Measurements from ENCODE around the gene FEN1.

FEN1 gene

DNA sequence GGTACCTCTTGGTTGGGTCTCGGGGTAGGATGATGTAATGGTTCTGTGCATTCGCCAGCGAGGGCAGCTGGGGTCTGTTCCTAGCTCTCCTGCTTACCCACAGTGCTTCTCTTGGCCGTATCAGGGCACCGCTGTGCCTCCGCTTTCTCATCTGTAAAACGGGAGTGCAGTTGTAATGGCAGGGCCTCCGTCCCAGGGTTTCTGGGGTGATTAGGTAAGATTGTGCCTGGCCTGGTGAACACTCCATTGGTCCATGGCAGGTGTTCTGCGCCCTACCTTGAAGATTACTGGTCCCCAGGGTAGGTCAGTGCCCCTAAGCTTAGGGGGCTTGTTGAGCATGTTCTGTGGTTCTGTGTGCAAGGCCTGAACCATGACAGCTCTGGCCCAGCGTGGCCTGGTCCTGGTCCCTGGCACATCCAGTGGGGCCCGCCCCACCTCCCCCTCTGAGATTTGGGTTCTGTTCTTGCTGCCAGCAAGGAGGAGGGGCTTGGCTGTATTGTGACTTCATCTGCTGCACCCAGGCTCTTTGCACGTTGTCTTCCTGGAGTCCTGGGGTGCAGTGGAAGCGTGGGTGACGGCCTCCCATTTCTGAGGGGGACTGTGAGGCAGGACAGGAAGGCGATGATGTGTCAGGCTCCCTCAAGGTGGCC, 35.4 kb upstream of the FEN1 start:
- DNase-seq (ENCODE audit: low read depth), result no peak

DNA sequence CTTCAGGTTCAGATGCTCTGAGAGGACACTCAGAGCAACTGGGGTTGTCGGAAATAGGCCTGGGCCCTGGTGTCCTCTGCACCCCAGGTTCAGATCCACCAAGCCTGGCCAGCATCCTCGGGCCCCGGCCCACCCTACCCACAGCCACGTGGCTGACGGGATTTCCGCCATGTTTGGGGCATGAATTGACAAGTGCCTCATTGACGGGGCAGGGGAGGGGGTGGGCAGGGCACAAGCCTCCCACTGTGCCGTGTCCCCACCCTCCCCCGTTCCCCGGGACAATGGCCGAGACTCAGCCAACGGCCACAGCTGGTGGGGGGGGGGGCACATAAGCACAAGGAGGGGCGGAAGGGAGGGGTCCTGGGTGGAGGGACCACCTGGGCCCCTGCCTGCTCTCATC, 31.8 kb upstream of the FEN1 start:
- no peak for DNase-seq (ENCODE audit: low read depth)

DNA sequence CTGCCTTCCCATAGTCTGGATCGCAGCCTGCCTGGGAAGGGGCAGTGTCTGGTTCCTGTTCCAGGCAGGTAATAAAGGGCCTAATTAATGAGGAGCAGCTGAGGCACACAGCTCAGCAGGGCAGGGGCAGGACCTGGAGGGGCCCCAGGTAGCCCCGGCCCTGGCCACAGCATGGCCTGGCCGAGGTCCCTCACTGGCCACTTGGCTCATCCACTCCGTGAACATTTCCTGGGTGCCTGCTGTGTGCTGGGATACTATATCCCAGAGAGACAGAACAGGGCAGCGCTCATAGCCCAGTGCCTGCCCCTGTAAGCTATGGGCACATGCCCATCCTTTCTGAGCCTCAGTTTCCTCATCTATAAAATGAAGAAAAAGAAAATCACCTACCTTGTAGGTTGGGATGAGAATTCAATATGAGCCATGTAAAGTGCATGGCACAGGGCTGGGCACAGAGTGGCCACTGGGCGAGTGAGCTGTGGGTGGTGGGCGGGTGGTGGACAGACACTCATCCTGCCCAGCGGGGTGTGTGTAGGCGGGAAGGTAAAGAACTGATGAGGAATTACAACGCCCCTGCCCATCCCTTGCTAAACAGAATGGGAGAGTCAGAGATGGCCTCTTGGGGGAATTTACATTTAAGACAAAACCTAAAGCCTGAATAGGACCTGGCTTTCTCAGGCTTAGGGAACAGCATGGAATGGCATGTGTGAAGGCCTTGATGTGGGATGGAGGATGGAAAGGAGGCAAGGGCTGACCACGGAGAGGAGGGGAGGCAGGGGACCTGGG, 31.1 kb upstream of the FEN1 start:
- DNase-seq (ENCODE audit: low read depth), result no peak

DNA sequence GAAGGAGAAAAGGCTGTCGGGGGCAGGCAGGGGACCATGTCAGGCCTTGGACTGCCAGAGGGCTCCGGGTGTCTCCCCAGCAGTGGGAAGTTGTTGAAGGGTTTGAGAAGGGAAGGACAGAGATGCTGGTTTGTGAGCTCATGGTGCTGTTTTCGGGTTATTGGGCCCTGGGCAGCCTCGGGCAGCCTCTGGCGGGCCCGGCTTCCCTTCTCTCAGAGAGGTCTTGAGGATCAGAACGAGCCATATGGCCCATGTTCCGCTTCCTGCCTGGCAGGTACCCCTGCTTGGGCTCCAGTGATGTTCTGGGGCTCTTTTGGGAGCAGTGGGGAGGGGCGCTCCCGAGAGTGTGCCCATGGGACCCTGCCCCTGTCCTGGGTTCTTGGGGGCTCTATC, 30.5 kb upstream of the FEN1 start:
- DNase-seq (ENCODE audit: low read depth), result no peak

DNA sequence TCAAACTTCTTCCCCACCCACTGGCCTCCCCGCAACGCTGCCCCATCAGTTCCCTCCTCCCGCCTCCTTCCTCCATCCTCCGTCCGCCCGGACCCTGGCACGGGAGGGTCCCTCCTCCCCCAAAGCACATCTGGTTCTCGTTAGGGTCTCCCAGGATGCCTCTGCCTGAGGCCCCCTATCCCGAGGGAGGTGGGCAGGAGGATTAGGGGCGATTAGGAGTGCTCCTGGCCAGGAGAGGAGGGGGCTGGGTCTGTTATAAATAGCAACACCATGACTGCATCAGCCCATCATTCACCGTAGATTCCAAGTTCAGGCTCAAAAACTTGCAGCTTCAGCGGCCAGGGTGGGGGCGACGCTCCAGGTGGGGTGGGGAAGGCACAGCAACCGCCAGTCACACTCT, 29.9 kb upstream of the FEN1 start:
- no peak for DNase-seq (ENCODE audit: low read depth)

DNA sequence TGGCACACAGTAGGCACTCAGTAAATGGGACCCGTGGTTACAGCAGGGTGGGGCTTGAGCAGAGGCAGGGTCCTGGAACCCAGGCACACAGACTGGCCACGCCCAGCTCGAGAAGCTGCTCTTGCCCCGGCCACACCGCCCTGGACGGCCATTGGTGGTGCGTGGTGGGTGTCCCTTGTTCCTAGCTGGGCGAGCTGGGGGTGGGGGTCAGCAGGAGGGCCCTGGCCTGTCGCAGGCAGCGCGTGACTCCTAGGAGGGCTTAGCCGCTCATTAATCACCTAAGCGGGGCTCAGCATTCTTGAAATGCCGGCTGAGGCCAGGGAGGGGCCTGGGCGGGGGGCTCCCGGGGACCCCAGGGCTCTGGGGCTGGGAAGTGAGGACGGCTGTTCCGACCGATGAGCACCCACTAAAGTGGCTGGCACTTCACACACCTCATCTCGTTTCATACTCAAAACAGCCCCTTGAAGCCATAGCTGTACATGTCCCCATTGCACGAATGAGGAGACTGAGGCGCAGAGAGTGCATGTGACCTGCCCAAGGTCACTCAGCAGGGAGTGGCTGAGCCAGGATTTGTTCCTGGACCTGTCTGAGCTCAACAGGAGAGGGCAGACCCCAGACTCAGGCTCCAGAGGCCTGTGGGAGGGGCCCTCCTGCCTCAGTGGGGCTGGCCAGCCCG, 28.6 kb upstream of the FEN1 start:
- DNase-seq (ENCODE audit: low read depth), result no peak

DNA sequence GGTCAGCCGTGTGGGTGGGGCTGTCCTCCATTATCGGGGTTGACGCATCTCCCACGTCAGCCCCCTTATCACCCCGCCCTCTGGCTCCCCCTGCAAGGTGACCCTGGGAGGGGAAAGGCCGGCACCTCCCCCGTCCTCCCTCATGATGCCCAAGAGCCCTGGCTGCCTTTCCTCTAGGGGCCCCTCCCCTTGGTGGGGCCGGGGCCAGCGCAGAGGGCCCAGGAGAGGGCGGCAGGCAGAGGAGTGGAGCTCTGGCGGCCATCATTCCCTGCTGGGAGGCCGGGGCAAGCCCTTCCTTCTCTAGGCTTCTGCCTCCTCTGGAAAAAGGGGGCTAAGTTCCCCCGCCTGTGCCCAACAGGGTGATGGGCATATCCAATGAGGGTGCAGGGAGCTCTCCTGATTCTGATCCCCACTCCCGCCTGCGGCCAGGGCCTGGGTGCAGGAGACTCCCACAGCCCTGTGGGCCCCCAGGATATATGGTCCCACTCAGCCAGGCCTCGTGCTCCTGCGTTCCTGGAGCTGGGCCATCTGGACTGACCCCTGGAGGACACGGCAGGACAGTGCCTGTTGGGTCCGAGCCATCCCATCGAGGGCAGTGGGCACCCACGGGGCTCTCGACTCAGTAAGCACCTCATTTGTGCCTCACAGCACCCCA, 28.0 kb upstream of the FEN1 start:
- no peak for DNase-seq (ENCODE audit: low read depth)

DNA sequence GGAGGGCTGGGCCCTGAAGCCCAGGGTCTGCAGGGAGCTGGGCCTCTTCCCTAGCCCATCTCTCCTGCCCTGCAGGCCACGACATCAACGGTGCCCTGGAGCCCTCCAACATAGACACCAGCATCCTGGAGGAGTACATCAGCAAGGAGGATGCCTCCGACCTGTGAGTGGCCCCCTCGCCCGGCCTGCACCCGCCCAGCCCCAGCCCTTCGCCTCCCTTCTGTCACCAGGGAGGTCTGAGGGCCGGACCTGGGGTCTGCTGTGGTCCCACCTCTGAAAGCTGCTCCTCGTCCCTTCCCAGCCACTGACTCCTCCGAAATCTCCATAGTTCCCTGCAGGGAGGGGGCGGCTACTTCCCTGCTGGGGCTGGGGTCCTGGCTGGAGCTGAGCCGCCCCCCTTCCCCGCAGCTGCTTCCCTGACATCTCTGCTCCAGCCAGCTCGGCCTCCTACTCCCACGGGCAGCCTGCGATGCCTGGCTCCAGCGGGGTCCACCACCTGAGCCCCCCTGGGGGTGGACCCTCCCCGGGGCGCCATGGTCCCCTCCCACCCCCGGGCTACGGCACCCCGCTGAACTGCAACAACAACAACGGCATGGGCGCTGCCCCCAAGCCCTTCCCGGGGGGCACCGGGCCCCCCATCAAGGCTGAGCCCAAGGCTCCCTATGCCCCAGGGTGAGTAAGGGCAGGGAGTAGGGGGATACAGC, 27.0 kb upstream of the FEN1 start:
- DNase-seq (ENCODE audit: low read depth), result no peak

DNA sequence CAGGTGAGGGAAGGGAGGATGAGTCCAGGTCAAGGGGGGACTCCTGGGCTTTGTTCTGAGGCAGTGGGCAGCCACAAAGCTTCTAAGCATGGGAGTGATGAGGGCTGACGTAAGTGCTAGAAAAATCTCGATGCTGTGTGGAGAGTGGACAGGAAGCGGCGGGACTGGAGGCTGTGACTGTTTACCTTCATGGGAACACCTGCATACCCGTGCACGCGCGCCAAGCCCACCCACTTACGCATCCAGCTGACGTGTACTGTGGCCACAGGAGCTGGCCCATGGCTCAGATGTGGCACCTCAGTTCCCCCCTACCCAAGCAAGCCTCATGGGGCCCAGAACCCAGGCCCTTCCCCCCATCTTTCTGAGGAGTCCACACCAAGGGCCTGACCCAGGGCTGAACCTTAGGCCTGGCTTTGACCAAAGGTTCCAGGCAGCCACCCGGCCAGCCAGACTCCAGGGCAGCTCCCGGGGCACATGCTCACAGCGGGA, 26.3 kb upstream of the FEN1 start:
- no peak for DNase-seq (ENCODE audit: low read depth)

DNA sequence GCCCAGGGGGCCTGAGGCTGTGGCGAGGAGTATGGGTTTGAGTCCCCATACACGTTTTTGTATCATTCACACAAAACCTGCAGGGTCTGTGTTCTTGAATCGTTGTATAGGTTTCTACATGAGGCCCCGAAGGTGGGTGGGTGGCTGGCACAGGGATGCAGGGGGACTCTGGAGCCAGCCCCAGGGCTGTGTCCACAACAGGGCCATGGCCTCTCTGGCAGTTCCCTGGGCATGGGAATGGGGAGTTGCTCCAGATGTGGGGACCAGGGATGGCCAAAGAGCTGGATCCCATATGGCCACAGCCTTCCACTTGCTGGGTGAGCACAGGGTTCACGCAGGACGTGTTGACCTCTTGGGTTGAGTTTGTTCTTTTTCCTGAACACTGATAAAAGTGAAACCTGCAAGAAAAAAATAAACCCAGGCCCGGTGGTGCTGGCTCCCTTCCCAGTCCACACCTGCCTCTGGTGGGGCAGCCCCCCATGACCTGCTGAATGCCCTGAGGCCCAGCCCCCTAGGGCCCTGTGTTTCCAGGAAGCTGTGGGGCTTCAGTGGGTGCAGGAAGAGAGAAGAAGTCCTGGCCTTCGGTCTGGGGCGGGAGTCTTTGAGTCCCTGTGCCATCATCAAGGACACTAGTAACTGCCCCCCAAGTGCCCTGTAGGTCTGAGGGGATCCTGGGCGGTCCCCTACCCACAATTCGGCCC, 24.2 kb upstream of the FEN1 start:
- no peak for DNase-seq (ENCODE audit: low read depth)

DNA sequence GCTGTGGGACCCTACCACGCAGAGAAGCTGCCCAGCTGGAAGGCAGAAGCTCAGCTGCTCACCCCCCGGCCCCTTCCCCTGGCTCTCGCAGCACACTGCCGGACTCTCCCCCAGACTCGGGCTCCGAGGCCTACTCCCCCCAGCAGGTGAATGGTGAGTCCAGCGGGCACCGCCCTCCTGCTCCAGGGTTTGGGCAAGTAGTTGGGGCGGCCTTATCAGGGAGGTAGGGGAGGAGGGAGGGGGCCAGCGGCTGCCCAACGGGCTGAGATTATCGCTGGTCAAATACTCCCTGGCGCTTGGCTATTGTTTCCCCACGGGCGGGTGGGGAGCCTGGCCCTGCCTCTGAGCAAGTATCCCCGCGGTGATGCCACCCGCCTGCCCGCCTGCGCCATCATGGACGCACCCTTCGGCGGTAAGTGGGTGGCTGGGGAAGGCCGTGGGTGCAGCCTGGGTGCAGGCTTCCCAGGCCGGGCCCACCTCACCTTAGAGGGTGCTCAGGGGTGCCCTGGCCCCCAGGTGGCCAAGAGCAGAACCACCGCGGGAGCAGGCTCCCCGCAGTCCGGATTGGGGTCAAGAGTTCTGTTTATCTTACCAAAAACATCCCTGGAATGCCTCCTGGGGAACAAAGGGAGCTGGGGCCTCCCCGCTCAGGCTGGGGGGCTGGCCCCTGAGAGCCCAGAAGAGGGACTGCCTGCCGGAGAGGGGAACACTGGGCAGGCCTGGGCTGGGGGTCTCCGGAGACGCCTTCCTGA, 23.4 kb upstream of the FEN1 start:
- no peak for DNase-seq (ENCODE audit: low read depth)

DNA sequence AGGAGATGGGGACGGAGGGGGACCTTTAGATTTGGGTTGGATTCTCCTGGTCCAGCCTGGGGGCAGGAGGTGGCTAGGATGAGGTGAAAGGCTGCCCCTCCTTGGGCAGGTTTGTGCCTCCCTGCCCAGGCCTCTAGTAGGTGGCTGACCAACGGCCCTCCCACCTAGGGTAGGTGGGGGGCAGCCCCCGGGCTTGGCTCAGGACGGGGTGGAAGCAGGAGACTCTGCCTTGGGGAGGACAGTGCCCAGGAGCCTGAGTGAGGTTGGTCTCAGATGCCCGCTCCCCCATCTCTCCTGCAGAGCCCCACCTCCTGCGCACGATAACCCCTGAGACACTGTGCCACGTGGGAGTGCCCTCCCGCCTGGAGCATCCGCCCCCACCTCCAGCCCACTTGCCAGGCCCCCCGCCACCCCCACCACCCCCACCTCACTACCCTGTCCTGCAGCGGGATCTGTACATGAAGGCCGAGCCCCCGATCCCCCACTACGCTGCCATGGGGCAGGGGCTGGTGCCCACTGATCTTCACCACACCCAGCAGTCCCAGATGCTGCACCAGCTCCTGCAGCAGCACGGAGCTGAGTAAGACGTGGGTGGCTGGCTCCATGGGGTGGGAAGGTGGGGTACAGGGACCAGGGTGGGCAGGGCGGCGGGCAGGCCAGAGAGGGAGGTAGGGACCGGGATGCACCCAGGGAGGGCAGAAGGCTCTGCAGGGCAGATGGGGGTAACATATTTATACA, 22.6 kb upstream of the FEN1 start:
- DNase-seq (ENCODE audit: low read depth), result no peak

DNA sequence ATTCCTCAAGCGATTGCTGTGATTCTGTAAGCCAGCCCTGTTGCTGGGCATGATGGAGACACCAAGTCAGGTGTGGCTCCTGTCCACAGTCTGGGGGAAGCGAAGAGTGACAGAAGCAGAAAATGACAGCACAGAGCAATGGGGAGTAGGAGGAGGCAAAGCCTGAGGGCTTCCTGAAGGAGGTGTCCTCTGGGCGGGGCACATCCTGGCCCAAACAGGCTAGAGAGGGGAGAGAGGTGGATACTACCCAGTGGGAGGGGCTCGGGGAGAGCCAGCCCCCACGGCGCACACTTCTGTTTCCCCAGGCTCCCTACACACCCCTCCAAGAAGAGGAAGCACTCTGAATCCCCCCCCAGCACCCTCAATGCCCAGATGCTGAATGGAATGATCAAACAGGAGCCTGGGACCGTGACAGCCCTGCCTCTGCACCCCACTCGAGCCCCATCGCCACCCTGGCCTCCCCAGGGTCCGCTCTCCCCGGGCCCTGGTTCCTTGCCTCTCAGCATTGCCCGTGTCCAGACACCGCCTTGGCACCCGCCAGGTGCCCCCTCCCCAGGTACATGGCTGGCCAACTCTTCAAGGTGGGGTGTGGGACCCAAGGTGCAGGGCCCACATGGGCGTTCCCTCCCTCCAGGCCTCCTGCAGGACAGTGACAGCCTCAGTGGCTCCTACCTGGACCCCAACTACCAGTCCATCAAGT, 21.4 kb upstream of the FEN1 start:
- no peak for DNase-seq (ENCODE audit: low read depth)

DNA sequence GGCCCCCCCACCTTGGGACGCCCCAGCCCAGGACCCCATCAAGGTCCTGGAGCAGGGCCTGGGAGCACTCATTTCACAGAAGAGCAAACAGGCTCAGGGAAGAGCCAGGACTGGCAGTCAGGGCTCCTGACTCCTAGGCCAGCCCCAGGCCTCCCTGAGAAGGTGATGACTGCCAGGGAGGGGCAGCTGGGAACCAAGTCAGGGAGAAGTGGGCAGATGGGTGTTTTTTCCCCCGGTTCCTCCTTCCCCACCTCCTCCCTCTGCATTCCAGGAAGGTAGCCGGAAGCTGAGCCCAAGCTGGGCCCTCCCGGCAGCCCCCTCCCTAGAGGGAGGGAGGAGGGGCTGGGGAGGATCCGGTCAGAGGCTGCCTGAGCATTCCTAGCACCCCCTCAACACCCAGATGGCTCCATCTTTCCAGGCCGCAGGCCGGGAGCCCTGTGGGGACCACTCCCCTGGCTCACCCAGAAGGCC, 20.7 kb upstream of the FEN1 start:
- no peak for DNase-seq (ENCODE audit: low read depth)

DNA sequence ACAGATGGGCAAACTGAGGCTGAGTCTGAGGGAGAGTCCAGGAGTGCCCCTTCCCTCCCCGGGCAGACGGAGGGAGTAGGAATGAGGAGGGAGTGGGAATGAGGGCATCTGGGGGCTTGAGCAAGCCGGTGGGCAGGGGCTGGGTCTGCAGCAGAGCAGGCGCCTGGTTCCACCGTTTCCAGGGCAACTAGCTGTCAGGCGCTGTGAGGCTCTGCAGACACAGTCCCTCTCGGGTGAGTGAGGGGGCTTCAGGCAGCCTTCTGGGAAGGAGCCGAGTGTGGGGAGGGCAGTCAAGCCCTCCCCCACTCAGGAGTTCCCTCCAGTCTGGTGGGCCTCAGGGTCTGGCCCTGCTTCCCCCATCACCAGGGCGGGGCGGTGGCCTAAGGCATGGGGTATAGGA, 19.4 kb upstream of the FEN1 start:
- DNase-seq (ENCODE audit: low read depth), result no peak

DNA sequence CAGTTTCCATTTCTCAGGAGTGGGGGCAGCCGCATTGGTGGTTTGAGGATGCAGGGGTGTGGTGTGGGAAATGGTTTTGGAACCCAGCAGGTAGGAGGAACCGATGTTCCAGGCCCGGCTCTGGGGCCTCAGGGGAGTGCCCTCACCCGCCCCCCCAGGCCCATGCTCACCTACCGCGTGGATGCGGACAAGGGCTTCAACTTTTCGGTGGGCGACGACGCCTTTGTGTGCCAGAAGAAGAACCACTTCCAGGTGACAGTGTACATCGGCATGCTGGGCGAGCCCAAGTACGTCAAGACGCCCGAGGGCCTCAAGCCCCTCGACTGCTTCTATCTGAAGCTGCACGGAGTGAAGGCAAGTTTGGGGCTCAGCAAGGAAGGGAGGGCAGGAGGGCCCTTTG, 18.9 kb upstream of the FEN1 start:
- DNase-seq (ENCODE audit: low read depth), result no peak

DNA sequence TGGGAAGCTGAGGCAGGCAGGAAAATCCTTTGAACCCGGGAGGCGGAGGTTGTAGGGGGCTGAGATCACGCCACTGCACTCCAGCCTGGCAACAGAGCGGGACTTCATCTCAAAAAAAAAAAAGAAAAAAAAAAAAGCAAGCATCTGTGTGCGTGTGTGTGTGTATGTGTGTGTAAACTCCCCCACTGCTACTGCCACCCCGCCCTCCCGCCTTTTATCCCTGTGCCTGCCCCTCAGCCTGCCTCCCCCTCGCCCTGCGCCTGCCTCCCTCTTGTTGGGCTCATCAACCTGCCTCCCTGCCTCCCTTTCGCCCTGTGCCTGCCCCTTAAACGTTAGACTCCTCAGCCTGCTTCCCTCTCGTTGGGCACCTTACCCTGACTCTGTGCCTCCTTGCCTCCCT, 18.3 kb upstream of the FEN1 start:
- DNase-seq (ENCODE audit: low read depth), result no peak

DNA sequence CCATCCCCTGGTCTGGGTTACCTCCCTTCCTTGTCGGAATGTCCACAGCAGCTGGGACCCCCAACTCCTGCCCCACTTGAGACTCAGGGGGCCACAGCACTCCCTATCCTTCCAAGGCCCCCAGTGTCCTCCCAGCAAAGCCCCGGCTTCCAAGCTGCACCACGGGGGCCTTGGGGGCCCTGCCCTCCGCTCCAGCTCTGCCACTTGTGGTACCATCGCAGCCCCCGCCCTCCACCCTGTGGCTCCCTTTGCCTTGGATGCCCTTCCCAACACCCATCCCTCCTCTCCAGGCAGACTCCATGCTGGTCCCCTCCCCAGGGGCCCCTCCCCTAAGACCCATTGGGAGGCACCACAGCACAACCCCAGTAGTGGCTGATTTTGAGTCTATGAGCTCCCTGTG, 17.6 kb upstream of the FEN1 start:
- no peak for DNase-seq (ENCODE audit: low read depth)

All from fibroblast of the conjunctiva (primary cell).